Spleen (tissue), 11 donors: ENCODE results near the gene SMPD2. TPM values are rescaled to one million over a fixed set of nuclear protein-coding genes. Genes with fewer than 3 reads are reported as not detected.

Experiments
- DNase-seq: peaks from one replicate; pipeline ENCODE4 v3.0.0-alpha.2; 2020
- H3K27ac ChIP-seq, 8 donors: fragments of 200-600 bp; sonication (generic) in 7 of 8; 1 replicate in 4 of 8; 2 replicates in 4 of 8; pipeline versions ENCODE4 v1.5.0 to v1.8.0; 2016 to 2021; ENCODE audit warnings: inconsistent platforms in 4 of 8, mild to moderate bottlenecking in 4 of 8, moderate library complexity in 1 of 8
- H3K27me3 ChIP-seq, 7 donors: fragments of 200-600 bp; sonication (generic) in 6 of 7; replicated peaks in 1 of 7; 1 replicate in 4 of 7; 2 replicates in 3 of 7; pipeline versions ENCODE4 v1.5.0 to v1.8.0; 2016 to 2021; ENCODE audit warnings: inconsistent platforms in 3 of 7, mild to moderate bottlenecking in 1 of 7
- H3K36me3 ChIP-seq, 6 donors: fragments of 200-600 bp; sonication (generic) in 5 of 6; 1 replicate in 4 of 6; 2 replicates in 2 of 6; pipeline versions ENCODE4 v1.5.0 to v1.8.0; 2016 to 2021; ENCODE audit warnings: inconsistent platforms in 2 of 6
- H3K4me1 ChIP-seq, 6 donors: fragments of 200-600 bp; sonication (generic) in 5 of 6; 1 replicate in 3 of 6; 2 replicates in 3 of 6; pipeline versions ENCODE4 v1.5.0 to v1.8.0; 2016 to 2021; ENCODE audit warnings: inconsistent platforms in 3 of 6
- H3K4me3 ChIP-seq, 8 donors: fragments of 200-600 bp; sonication (generic) in 7 of 8; 1 replicate in 4 of 8; 2 replicates in 4 of 8; pipeline versions ENCODE4 v1.5.0 to v1.8.0; 2016 to 2021; ENCODE audit warnings: inconsistent platforms in 4 of 8, mild to moderate bottlenecking in 4 of 8, moderate library complexity in 2 of 8
- H3K9me3 ChIP-seq, 8 donors: fragments of 200-600 bp; sonication (generic) in 7 of 8; 1 replicate in 4 of 8; 2 replicates in 4 of 8; pipeline versions ENCODE4 v1.5.0 to v1.8.0; 2016 to 2021; ENCODE audit warnings: inconsistent platforms in 4 of 8
- CTCF ChIP-seq, 11 experiments: fragments of 200-600 bp in 7 of 11; fragments of 450-650 bp in 4 of 11; sonication (generic) in 4 of 11; IDR thresholded peaks in 8 of 11; conservative IDR thresholded peaks in 3 of 11; 1 replicate in 7 of 11; 2 replicates in 4 of 11; pipeline versions ENCODE4 v1.4.0 to v1.8.0; 2016 to 2021; ENCODE audit warnings: antibody characterized with exemption in 11 of 11, inconsistent platforms in 4 of 11, mild to moderate bottlenecking in 1 of 11
- POLR2A ChIP-seq, 3 donors: fragments of 450-650 bp; IDR thresholded peaks; one replicate each; pipeline ENCODE4 v1.5.1; 2017; ENCODE audit warnings: antibody characterized with exemption in 3 of 3, mild to moderate bottlenecking in 1 of 3
- POLR2AphosphoS5 ChIP-seq, 3 donors: sonication (generic); formaldehyde crosslinking; IDR thresholded peaks; one replicate each; pipeline ENCODE4 v1.5.1; 2017; ENCODE audit warnings: antibody characterized with exemption in 3 of 3
- WGBS, 5 donors: extraction: QIAGEN DNeasy Blood & Tissue Kit in 3 of 5; methylation state at CpG; one replicate each; pipeline versions ENCODE4 v1.1.5 to v1.1.7; 2013 to 2018; 5-methylcytosine and 5-hydroxymethylcytosine counted together
- intact Hi-C: fragments of 100-400 bp; cut with DNase I; formaldehyde crosslinking; loops from one replicate; pipeline ENCODE4 v1.15.0; 2023; ENCODE audit warnings: low total_unique reads
- polyA plus RNA-seq, 3 donors: library from polyadenylated mRNA; stranded (reverse); fragments of 200-250 nt; gene quantifications; one replicate each; pipeline ENCODE4 v1.2.1, GENCODE V29; 2013
- total RNA-seq, 7 donors: library from RNA; depleted of rRNA in 3 of 7; stranded (reverse); fragments of >200 nt in 3 of 7; fragmentation: NEBNext Ultra II Directional in 4 of 7; extraction: Animal tissue kit (Norgen Biotek cat#: 25700) in 4 of 7; gene quantifications; one replicate each; pipeline versions ENCODE4 v1.1.0 to v1.2.1, GENCODE V29; 2016 to 2021
- donor health status: healthy with polysubstance abuse.
- donor health status: DM: no; HTN: no; CAD: no; lungs with moderate emphysema.
- donor health status: DM: no; HTN: no; CAD: no.
- donor health status: Bipolar disorder and iron deficiency.
- donor health status: healthy.
- donor health status: DM: no; HTN: no; CAD: no.
- donor health status: DM: yes; HTN: yes; CAD: no.

Gene SMPD2
- total and polyA plus RNA-seq, 10 donors, result 11.4 to 21.4 (median 18.9) TPM

GRCh38 chr6:109471105-109471810 is 30.7 kb downstream of the SMPD2 start:
- Histone ChIP-seq H3K27ac (peak overlapping the region in 1 of 8 donors; percentile 37), H3K9me3 (no peaks in the 10 kb centered on the region), H3K36me3 (peaks cover 0 to 100% (median 82%) of the 10 kb centered on the region in 6 donors), H3K4me1 (peaks cover 3 to 64% (median 20%) of the 10 kb centered on the region in 6 donors), H3K27me3 (no peaks in the 10 kb centered on the region), H3K4me3 (no peak overlapping the region)
- 87 to 91% (median 88%) methylated on average over 3 to 5 of the region's 5 CpGs for WGBS, 5 donors
- no peak for TF ChIP-seq POLR2A (IDR thresholded peaks at IDR 0.05)
- TF ChIP-seq POLR2AphosphoS5 (IDR thresholded peaks at IDR 0.05), result no peak
- no peak for TF ChIP-seq CTCF (IDR thresholded peaks at IDR 0.05 in 8 of 11, conservative IDR thresholded peaks at IDR 0.05 in 3 of 11)
- intact Hi-C loops, result no loop called here
- no peak for DNase-seq

DNA sequence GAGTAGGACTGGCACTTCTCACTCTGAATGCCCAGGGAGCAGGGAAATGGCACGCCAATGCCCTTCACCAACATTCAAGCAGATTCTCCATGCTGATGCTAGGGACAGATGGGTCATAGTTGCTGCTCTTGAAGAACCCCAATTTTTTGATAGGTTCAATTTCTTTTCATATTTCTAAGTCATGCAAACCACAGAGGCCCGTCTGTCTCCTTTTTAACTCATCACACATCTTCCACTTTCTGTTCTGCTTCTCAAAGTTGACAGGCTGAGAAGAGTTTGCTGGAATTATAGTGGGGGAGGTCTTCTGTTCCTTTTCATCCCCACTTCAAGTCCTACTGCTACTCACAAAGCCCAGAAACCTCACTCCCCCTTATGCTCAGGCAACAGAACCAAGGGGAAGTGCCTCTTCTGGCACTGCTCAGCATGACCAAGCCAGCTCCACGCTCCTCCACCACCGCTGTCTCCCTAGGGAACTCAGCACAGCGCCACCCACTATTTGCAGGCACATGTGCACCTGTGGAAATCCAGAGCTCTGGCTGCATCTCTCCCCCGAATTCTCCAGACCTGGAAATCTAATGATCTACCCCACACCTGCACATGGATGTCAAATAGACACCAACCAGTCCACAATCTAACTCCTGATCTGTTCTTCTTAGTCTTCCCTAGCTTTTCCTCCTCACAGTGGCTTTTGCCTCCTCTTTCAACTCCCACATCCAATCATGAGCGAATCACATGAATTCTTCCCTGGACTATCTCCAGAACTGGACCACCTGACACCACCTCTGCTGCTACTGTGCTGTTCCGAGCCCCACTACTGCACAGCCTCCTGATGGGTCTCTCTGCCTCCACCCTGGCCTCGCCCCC is 31.8 kb downstream of the SMPD2 start:
- Histone ChIP-seq H3K9me3 (no peaks in the 10 kb centered on the region), H3K27me3 (no peaks in the 10 kb centered on the region), H3K36me3 (peaks cover 0 to 100% (median 77%) of the 10 kb centered on the region in 6 donors), H3K27ac (peak overlapping the region in 1 of 8 donors; percentile 37), H3K4me3 (no peak overlapping the region), H3K4me1 (peaks cover 8 to 73% (median 31%) of the 10 kb centered on the region in 6 donors)
- 72 to 85% (median 80%) methylated on average over 7 to 9 of the region's 9 CpGs for WGBS, 5 donors
- DNase-seq, result no peak
- TF ChIP-seq POLR2AphosphoS5 (IDR thresholded peaks at IDR 0.05), result peak in 1 of 3 donors; percentile 49
- no peak for TF ChIP-seq CTCF (IDR thresholded peaks at IDR 0.05 in 8 of 11, conservative IDR thresholded peaks at IDR 0.05 in 3 of 11)
- intact Hi-C loops, result no loop called here

DNA sequence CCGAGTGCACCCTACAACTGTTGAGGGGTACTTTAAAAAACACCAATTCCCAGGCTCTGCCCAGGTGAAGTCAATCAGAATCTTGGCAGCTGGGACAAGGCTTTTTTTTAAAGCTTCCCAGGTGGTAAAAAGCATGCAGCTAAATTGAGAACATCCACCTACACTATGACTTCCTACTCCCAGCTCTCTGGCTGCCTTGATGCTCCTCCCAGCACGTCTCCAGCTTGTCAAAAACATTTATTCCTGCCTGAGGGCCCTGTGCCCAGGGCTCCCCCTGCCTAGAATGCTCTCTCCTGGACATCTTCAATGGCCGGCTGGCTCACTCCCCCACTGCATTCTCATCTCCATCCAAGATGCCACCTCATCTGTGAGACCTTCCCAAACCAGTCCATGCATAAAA is 32.6 kb downstream of the SMPD2 start:
- H3K9me3 ChIP-seq, result no peaks in the 10 kb centered on the region
- peaks cover 10 to 80% (median 39%) of the 10 kb centered on the region in 6 donors for H3K4me1 ChIP-seq
- peaks cover 0 to 100% (median 74%) of the 10 kb centered on the region in 6 donors for H3K36me3 ChIP-seq
- WGBS, 5 donors, result 88 to 94% (median 94%) methylated on average over 3 of the region's 3 CpGs
- H3K27me3 ChIP-seq, result no peaks in the 10 kb centered on the region
- H3K4me3 ChIP-seq, result no peak overlapping the region
- TF ChIP-seq CTCF (IDR thresholded peaks at IDR 0.05 in 8 of 11, conservative IDR thresholded peaks at IDR 0.05 in 3 of 11) (no peak), POLR2AphosphoS5 (IDR thresholded peaks at IDR 0.05) (no peak), POLR2A (IDR thresholded peaks at IDR 0.05) (no peak)
- intact Hi-C loops, result no loop called here
- DNase-seq, result no peak
- peak overlapping the region in 1 of 8 donors; percentile 11 for H3K27ac ChIP-seq

- 80 to 88% (median 87%) methylated on average over 4 of the region's 4 CpGs for WGBS, 5 donors
- DNase-seq, result no peak
- no peak overlapping the region for H3K27ac ChIP-seq
- H3K4me1 ChIP-seq, result peaks cover 24 to 86% (median 57%) of the 10 kb centered on the region in 6 donors
- H3K27me3 ChIP-seq, result no peaks in the 10 kb centered on the region
- no peaks in the 10 kb centered on the region for H3K9me3 ChIP-seq
- H3K4me3 ChIP-seq, result no peak overlapping the region
- H3K36me3 ChIP-seq, result peaks cover 0 to 99% (median 66%) of the 10 kb centered on the region in 6 donors
- TF ChIP-seq POLR2AphosphoS5 (IDR thresholded peaks at IDR 0.05), result no peak
- intact Hi-C loops, result no loop called here
Observed at GRCh38 chr6:109474995-109475394, 34.5 kb downstream of the SMPD2 start.
